K562 (cell line): Measurements from ENCODE around the gene C12orf54. TPM values are rescaled to one million over a fixed set of nuclear protein-coding genes. Genes with fewer than 3 reads are reported as not detected.

ENCODE experiments used
- ATAC-seq: fragments of 200-7000 bp; cut with Tn5 transposase; 3 replicates; pipeline ENCODE4 v1.9.1; 2020; ENCODE audit warnings: moderate library complexity
- BruUV-seq: library from RNA; stranded (reverse); fragments of 400-500 nt; replicated peaks from 2 replicates; lab custom pipeline; 2021; lab: Mats Ljungman, UMichigan
- CTCF ChIA-PET: fragments of 300-600 bp; formaldehyde crosslinking; extraction: SDS; loops from one replicate; lab custom pipeline; 2021; ENCODE audit warnings: low intra/inter-chr PET ratio; lab: Yijun Ruan, JAX
- POLR2A ChIA-PET: fragments of 300-600, 350-650 bp; sonication (Branson Sonifier 250); formaldehyde crosslinking; extraction: SDS; loops from one replicate; lab custom pipeline; 2021; ENCODE audit warnings: antibody characterized with exemption, inconsistent platforms; lab: Yijun Ruan, JAX
- DNase-seq, 4 experiments: peaks; one replicate each; pipeline versions ENCODE4 v3.0.0 to v3.0.0-alpha.2; 2011 to 2018; ENCODE audit warnings: low spot score in 3 of 4, mixed read lengths in 3 of 4; ENCODE audit errors: extremely low read depth in 1 of 4
- FAIRE-seq: peaks from 2 replicates; lab custom pipeline; 2011; peaks lifted over from hg19 to GRCh38; lab: Jason Lieb, UNC
- H2AFZ ChIP-seq: 2 replicates; pipeline ENCODE4 v1.6.0; 2011; ENCODE audit warnings: low read depth, low read length, control low read depth, inconsistent platforms
- H3K27ac ChIP-seq: fragments of 200-600 bp; 3 replicates; pipeline ENCODE4 v1.8.0; 2011; ENCODE audit warnings: low read depth, mild to moderate bottlenecking, control low read depth, inconsistent platforms, low read length, moderate library complexity, mixed read lengths; ENCODE audit errors: extremely low read depth
- H3K27me3 ChIP-seq, 2 experiments: fragments of 300-600 bp in 1 of 2; 2 replicates in 1 of 2; 3 replicates in 1 of 2; pipeline versions ENCODE4 v1.6.0 to v1.8.0; 2011; ENCODE audit warnings: inconsistent platforms in 2 of 2, low read length in 2 of 2, mild to moderate bottlenecking in 1 of 2, mixed read lengths in 1 of 2, moderate library complexity in 1 of 2; ENCODE audit not compliant: control insufficient read depth in 2 of 2, insufficient read depth in 2 of 2
- H3K36me3 ChIP-seq: fragments of 300-600 bp; 3 replicates; pipeline ENCODE4 v1.8.0; 2011; ENCODE audit warnings: mild to moderate bottlenecking, low read length, inconsistent platforms; ENCODE audit not compliant: control insufficient read depth, insufficient read depth
- H3K4me1 ChIP-seq, 2 experiments: fragments of 200-600 bp in 1 of 2; replicated peaks in 1 of 2; 2 replicates in 1 of 2; 3 replicates in 1 of 2; pipeline versions ENCODE4 v1.5.1 to v1.8.0; 2011; ENCODE audit warnings: inconsistent platforms in 2 of 2, low read length in 2 of 2, mild to moderate bottlenecking in 1 of 2, mixed read lengths in 1 of 2, moderate library complexity in 1 of 2; ENCODE audit not compliant: control insufficient read depth in 2 of 2, insufficient read depth in 2 of 2
- H3K4me2 ChIP-seq: 2 replicates; pipeline ENCODE4 v1.6.1; 2011; ENCODE audit warnings: low read length, control low read depth, inconsistent platforms, mixed read lengths; ENCODE audit not compliant: insufficient read depth
- H3K4me3 ChIP-seq: fragments of 200-600 bp; sonication (generic), shearing (Covaris generic); 2 replicates; pipeline ENCODE4 v1.5.1; 2016; ENCODE audit warnings: control low read depth, inconsistent platforms
- H3K79me2 ChIP-seq: fragments of 200-600 bp; 3 replicates; pipeline ENCODE4 v1.8.0; 2011; ENCODE audit warnings: low read length, inconsistent platforms; ENCODE audit not compliant: control insufficient read depth, insufficient read depth
- H3K9ac ChIP-seq, 2 experiments: 2 replicates each; pipeline versions ENCODE4 v1.6.0 to v1.6.1; 2011; ENCODE audit warnings: low read depth in 2 of 2, low read length in 2 of 2, control low read depth in 1 of 2, inconsistent platforms in 1 of 2, mild to moderate bottlenecking in 1 of 2, mixed read lengths in 1 of 2; ENCODE audit not compliant: insufficient read depth in 1 of 2
- H3K9me1 ChIP-seq: one replicate; pipeline ENCODE4 v1.6.0; 2011; ENCODE audit warnings: inconsistent platforms, mild to moderate bottlenecking, low read length, moderate library complexity; ENCODE audit not compliant: control insufficient read depth, insufficient read depth
- H3K9me3 ChIP-seq: replicated peaks from 2 replicates; pipeline ENCODE4 v1.5.1; 2011; ENCODE audit warnings: low read depth, low read length, inconsistent platforms; ENCODE audit not compliant: control insufficient read depth, insufficient read depth
- H4K20me1 ChIP-seq: replicated peaks from 2 replicates; pipeline ENCODE4 v1.6.1; 2011; ENCODE audit warnings: low read length, inconsistent platforms, mixed read lengths; ENCODE audit not compliant: control insufficient read depth, insufficient read depth
- CCNT2 ChIP-seq: IDR thresholded peaks from 2 replicates; pipeline ENCODE4 v1.6.1; 2011; ENCODE audit warnings: borderline replicate concordance, low read depth, mild to moderate bottlenecking, moderate library complexity, mixed read lengths, low read length; ENCODE audit not compliant: insufficient read length; ENCODE audit errors: extremely low read depth
- DIDO1 ChIP-seq: fragments of 450-650 bp; IDR thresholded peaks from 2 replicates; pipeline ENCODE4 v1.6.1; 2016; ENCODE audit warnings: low read depth, missing biosample characterization, missing genetic modification characterization
- MTA3 ChIP-seq: fragments of 450-650 bp; formaldehyde crosslinking; IDR thresholded peaks from 2 replicates; pipeline ENCODE4 v1.6.1; 2017; ENCODE audit warnings: mild to moderate bottlenecking, borderline replicate concordance
- SREBF2 ChIP-seq: sonication (generic); formaldehyde crosslinking; IDR thresholded peaks from 2 replicates; pipeline ENCODE4 v1.4.0; 2020; ENCODE audit warnings: mild to moderate bottlenecking, missing genetic modification reagents
- ZBTB9 ChIP-seq: fragments of 450-650 bp; formaldehyde crosslinking; IDR thresholded peaks from 2 replicates; pipeline ENCODE4 v1.4.0; 2020; ENCODE audit warnings: mild to moderate bottlenecking, moderate library complexity
- WGBS: fragments of 100-300 bp; shearing (Covaris generic); methylation state at CpG from one replicate; pipeline ENCODE4 v1.1.6; 2016; ENCODE audit warnings: low coverage, mixed read lengths; ENCODE audit not compliant: insufficient coverage; ENCODE audit errors: missing lambda C conversion rate; 5-methylcytosine and 5-hydroxymethylcytosine counted together
- in situ Hi-C: fragments of 300-500 bp; cut with MboI; formaldehyde crosslinking; loops from 4 replicates; pipeline ENCODE4 v1.15.0; 2018; ENCODE audit warnings: inconsistent platforms, mixed read lengths
- intact Hi-C: fragments of 100-400 bp; cut with micrococcal nuclease; formaldehyde crosslinking; loops from 2 replicates; pipeline ENCODE4 v1.14.2; 2022
- polyA plus RNA-seq, 8 experiments: library from polyadenylated mRNA; depleted of rRNA in 4 of 8; stranded (reverse) in 5 of 8; unstranded in 3 of 8; fragments of >200 nt; fragmentation: Nextera tagmentation in 2 of 8; fragmentation: Illumina TruSeq in 1 of 8; extraction: Ambion mirVana in 2 of 8; extraction: Trizol in 1 of 8; gene quantifications; 2 replicates each; pipeline versions ENCODE4 v1.2.1 to v1.2.3, GENCODE V29; 2011 to 2014; ENCODE audit warnings: inconsistent platforms in 1 of 8, missing spikeins in 1 of 8
- total RNA-seq, 7 experiments: library from RNA; depleted of rRNA in 6 of 7; stranded (reverse); fragments of >200 nt in 6 of 7; fragmentation: Illumina TruSeq in 2 of 7; extraction: Trizol in 2 of 7; gene quantifications; 2 replicates each; pipeline versions ENCODE4 v1.2.1 to v1.2.3, GENCODE V29; 2011 to 2021; ENCODE audit warnings: low replicate concordance in 1 of 7

C12orf54 gene
- total and polyA plus RNA-seq, 9 of the 15 experiments (the other 6 are each of a cell fraction or from before 2014, with no cell fraction given) = not detected

- POLR2A ChIA-PET = no interaction called here
- WGBS = 0% methylated on average over 3 of the region's 3 CpGs
- H3K9ac ChIP-seq = no peak overlapping the region
- FAIRE-seq = no peak
- H3K9me1 ChIP-seq = no peaks in the 10 kb centered on the region
- H3K36me3 ChIP-seq = no peaks in the 10 kb centered on the region
- no TSS peak for BruUV-seq
- H3K9me3 ChIP-seq = no peaks in the 10 kb centered on the region
- no peaks in the 10 kb centered on the region for H3K79me2 ChIP-seq
- H3K27me3 ChIP-seq = peaks cover 3 to 7% of the 10 kb centered on the region in 2 experiments; a peak in 4 of 5 replicates
- H3K4me1 ChIP-seq = no peaks in the 10 kb centered on the region
- in situ Hi-C loops (no loop called here), intact Hi-C loops (no loop called here)
- TF ChIP-seq MTA3 (no peak), DIDO1 (tag) (no peak), SREBF2 (no peak)
- no peak overlapping the region for H3K4me3 ChIP-seq
- CTCF ChIA-PET = no interaction called here
- H3K4me2 ChIP-seq = no peak overlapping the region
- DNase-seq = no peak
- no peak overlapping the region for H2AFZ ChIP-seq
- H3K27ac ChIP-seq = no peak overlapping the region
- ATAC-seq = no peak
- H4K20me1 ChIP-seq = no peaks in the 10 kb centered on the region
Measured at GRCh38 chr12:48482930-48483329, 632 bp downstream of the C12orf54 start.

- no peak overlapping the region for H3K9ac ChIP-seq
- FAIRE-seq = no peak
- no peak for TF ChIP-seq CCNT2
- TF ChIP-seq ZBTB9 (CRISPR knock-in tag) = no peak
- TF ChIP-seq, all 486 proteins: peak for 0
- Histone ChIP-seq H3K27ac (no peak overlapping the region), H2AFZ (no peak overlapping the region), H3K4me2 (no peak overlapping the region), H3K9me1 (no peaks in the 10 kb centered on the region), H3K27me3 (peaks cover 5 to 9% of the 10 kb centered on the region in 2 experiments; a peak in 4 of 5 replicates), H3K9me3 (no peaks in the 10 kb centered on the region), H3K4me3 (no peak overlapping the region), H4K20me1 (no peaks in the 10 kb centered on the region), H3K79me2 (no peaks in the 10 kb centered on the region), H3K36me3 (no peaks in the 10 kb centered on the region), H3K4me1 (no peaks in the 10 kb centered on the region)
- intact Hi-C loops = no loop called here
- in situ Hi-C loops = no loop called here
- ChIA-PET POLR2A (no interaction called here), CTCF (no interaction called here)
- no peak for DNase-seq
- WGBS = 0% methylated on average over 2 of the region's 2 CpGs
- no TSS peak for BruUV-seq
- ATAC-seq = no peak
Measured at GRCh38 chr12:48486261-48486660, 4.0 kb downstream of the C12orf54 start.
